Ishikawa (cell line): ENCODE results near the gene LUZP2.

Source experiments
- CEBPB ChIP-seq: IDR thresholded peaks from 2 replicates; pipeline ENCODE4 v1.6.1; 2012
- MAX ChIP-seq: IDR thresholded peaks from 2 replicates; pipeline ENCODE4 v1.6.1; 2012
- RAD21 ChIP-seq: IDR thresholded peaks from 2 replicates; pipeline ENCODE4 v1.6.1; 2012; ENCODE audit warnings: low read depth
- YY1 ChIP-seq: IDR thresholded peaks from 2 replicates; pipeline ENCODE4 v1.6.1; 2012; ENCODE audit warnings: low read depth
- TF ChIP-seq, protein P1 (sequence below): IDR thresholded peaks from 2 replicates; pipeline ENCODE4 v1.6.1; 2012

DNA sequence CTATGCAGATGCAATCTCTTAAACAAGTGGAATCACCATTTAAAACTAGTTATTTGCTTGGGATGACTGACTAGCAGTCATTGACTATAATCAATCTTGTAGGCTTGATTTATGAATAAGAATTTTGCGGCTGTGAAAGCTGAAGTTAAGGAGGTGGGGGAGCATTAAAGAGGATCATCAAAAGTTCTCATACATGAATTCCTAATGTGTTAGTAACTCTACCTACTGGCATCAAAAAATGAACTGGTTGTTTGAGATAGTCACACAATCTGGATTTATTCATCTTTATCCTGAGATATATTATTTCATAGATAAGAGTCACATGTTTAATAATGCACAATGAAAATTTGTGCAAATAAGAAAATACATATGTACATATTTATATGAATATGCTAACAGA, 393.6 kb downstream of the LUZP2 start:
- TF ChIP-seq CEBPB (no peak), MAX (no peak), RAD21 (no peak), YY1 (no peak)
- TF ChIP-seq, protein P1, sequence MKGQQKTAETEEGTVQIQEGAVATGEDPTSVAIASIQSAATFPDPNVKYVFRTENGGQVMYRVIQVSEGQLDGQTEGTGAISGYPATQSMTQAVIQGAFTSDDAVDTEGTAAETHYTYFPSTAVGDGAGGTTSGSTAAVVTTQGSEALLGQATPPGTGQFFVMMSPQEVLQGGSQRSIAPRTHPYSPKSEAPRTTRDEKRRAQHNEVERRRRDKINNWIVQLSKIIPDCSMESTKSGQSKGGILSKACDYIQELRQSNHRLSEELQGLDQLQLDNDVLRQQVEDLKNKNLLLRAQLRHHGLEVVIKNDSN: no peak
